BLaER1 treated with 17β-estradiol and CSF1 and Interleukin-3, amounts not matched to agents 10 nM and 100 nM (cell line): Measurements from ENCODE around the gene IDH1.

Source experiments
- H3K27ac ChIP-seq, 11 experiments: shearing (Covaris generic); formaldehyde crosslinking; 2 replicates each; pipeline ENCODE4 v1.8.1; 2022
- H3K27me3 ChIP-seq, 11 experiments: shearing (Covaris generic); formaldehyde crosslinking; 2 replicates each; pipeline ENCODE4 v1.8.1; 2022
- H3K36me3 ChIP-seq, 11 experiments: shearing (Covaris generic); formaldehyde crosslinking; 2 replicates each; pipeline ENCODE4 v1.8.1; 2022
- H3K4me1 ChIP-seq, 10 experiments: shearing (Covaris generic); formaldehyde crosslinking; 2 replicates each; pipeline ENCODE4 v1.8.1; 2022
- H3K4me2 ChIP-seq, 11 experiments: shearing (Covaris generic); formaldehyde crosslinking; 2 replicates each; pipeline ENCODE4 v1.8.1; 2022
- H3K4me3 ChIP-seq, 10 experiments: shearing (Covaris generic); formaldehyde crosslinking; 2 replicates each; pipeline ENCODE4 v1.8.1; 2022
- H3K9ac ChIP-seq, 11 experiments: shearing (Covaris generic); formaldehyde crosslinking; 2 replicates each; pipeline ENCODE4 v1.8.1; 2022
- H3K9me3 ChIP-seq, 11 experiments: shearing (Covaris generic); formaldehyde crosslinking; replicated peaks in 1 of 11; 2 replicates each; pipeline ENCODE4 v1.8.1; 2022
- H4K20me1 ChIP-seq, 11 experiments: shearing (Covaris generic); formaldehyde crosslinking; 2 replicates each; pipeline ENCODE4 v1.8.1; 2022
- Cebpa-rat ChIP-seq, 11 experiments: shearing (Covaris generic); IDR thresholded peaks; 2 replicates each; pipeline ENCODE4 v1.8.1; 2022

The IDH1 gene

DNA sequence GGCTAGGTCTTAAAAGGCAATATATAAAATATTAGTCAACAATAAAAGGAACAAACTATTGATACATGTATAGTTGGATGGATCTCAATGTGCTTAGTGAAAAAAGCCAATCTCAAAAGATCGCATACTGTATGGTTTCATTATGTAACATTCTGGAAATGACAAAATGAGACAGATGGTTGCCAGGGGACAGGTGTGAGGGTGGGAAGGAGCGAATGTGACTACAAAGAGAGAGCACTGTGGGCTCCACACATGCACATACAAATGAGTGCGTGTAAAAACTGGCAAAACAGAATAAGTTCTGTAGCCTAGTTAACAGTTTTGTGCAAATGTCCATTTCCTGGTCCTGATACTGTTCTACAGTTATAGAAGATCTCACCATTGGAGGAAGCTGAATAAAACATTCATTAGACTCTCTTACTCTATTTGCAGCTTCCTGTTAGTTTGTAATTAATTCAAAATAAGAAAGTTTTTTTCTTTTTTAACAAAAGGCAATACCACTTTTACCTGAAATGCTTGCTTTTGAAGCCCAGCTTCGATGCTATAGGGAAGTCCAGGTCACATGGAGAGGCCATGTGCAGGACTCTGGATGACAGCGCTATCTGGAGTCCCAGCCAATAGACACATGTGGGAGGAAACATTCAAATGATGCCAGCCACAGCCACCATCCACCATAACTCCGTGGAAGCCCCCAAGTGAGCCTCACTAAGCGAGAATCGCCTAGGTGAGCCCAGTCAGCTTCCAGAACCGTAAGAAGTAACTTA is 44.0 kb downstream of the IDH1 start:
- no peaks in the 10 kb centered on the region for H3K36me3 ChIP-seq
- H3K4me3 ChIP-seq = no peak overlapping the region
- H3K4me1 ChIP-seq = no peaks in the 10 kb centered on the region
- no peaks in the 10 kb centered on the region; a peak in 1 of 22 replicates for H3K9me3 ChIP-seq
- no peak for TF ChIP-seq Cebpa-rat (IDR thresholded peaks at IDR 0.05)
- H3K4me2 ChIP-seq = no peak overlapping the region
- H3K27me3 ChIP-seq = no peaks in the 10 kb centered on the region
- no peak overlapping the region for H3K27ac ChIP-seq
- no peaks in the 10 kb centered on the region for H4K20me1 ChIP-seq
- H3K9ac ChIP-seq = no peak overlapping the region

DNA sequence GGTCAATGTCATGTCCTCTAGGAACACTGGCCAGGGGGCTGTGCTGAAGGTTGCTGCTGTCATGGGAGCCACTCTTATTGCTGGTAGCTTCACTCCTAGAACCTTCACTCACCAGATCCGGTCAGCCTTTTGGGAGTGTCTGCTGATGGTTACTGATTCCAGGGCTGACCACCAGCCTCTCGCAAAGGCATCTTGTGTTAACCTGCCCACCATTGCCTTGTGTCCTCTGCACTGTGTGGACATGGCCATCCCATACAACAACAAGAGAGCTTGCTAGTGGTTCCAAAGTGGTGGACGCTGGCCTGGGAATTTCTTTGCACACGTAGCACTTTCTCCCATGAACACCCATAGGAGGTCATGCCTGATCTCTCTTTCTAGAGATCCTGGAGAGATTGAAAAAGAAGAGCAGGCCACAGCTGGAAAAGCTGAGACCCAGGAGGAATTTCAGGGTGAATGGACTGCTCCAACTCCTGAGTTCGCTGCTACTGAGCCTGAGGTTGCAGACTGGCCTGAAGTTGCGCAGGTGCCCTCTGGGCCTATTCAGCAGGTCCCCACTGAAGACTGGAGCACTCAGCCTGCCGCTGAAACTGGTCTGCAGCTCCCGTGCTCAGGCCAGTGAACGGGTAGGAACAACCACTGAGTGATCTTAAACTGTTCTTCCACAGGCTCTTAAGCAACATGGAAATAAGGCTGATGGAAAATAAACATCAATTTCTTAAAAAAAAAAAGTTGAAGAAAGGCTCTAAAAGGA is 46.4 kb downstream of the IDH1 start:
- Histone ChIP-seq H3K27me3 (no peaks in the 10 kb centered on the region), H3K9ac (no peak overlapping the region), H3K36me3 (no peaks in the 10 kb centered on the region), H3K4me3 (no peak overlapping the region), H3K4me1 (no peaks in the 10 kb centered on the region), H3K9me3 (no peaks in the 10 kb centered on the region; a peak in 1 of 22 replicates), H3K4me2 (no peak overlapping the region), H3K27ac (no peak overlapping the region), H4K20me1 (no peaks in the 10 kb centered on the region)
- no peak for TF ChIP-seq Cebpa-rat (IDR thresholded peaks at IDR 0.05)

DNA sequence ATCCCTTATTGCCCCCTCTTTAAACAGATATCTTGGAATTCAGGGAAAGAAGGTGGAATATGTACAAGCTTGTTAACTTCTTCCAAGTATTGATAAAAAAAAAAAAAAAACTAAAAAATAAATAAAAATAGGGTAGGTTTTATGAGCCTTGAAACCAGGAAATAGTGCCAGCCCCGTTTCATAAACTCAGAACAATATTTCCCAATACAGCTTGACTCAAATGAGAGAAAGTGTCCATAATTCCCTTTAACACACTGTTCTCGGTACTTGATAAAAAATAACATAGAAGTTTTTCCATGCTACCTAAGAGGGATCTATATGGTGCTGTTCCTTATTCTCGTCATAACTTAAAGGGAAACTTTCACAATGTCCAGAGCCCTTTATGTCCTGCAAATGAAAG is 47.1 kb downstream of the IDH1 start:
- Histone ChIP-seq H3K9ac (no peak overlapping the region), H3K4me2 (no peak overlapping the region), H3K9me3 (no peaks in the 10 kb centered on the region; a peak in 1 of 22 replicates), H3K4me1 (no peaks in the 10 kb centered on the region), H3K27ac (no peak overlapping the region), H3K27me3 (no peaks in the 10 kb centered on the region), H3K36me3 (no peaks in the 10 kb centered on the region), H3K4me3 (no peak overlapping the region), H4K20me1 (no peaks in the 10 kb centered on the region)
- no peak for TF ChIP-seq Cebpa-rat (IDR thresholded peaks at IDR 0.05)

DNA sequence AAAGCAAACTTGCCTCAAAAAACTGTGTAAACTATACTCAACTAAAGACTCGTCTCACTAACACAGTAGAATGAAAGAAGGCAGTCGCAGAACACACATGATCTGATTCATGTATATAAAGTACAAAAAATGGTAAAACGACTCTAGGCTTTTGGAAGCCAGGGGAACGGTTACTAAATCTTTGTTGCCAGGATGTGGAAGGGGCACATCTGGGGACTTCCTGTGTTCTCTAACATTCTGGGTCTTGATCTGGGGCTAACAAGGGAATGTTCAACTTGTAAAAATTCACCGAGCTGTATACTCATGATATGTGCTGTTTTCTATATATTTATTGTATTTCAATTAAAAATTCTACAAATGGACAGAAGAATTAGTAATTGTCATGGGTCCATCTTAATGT is 50.7 kb downstream of the IDH1 start:
- Histone ChIP-seq H3K4me3 (no peak overlapping the region), H4K20me1 (no peaks in the 10 kb centered on the region), H3K4me2 (no peak overlapping the region), H3K36me3 (no peaks in the 10 kb centered on the region), H3K27ac (no peak overlapping the region), H3K27me3 (no peaks in the 10 kb centered on the region), H3K4me1 (no peaks in the 10 kb centered on the region), H3K9ac (no peak overlapping the region), H3K9me3 (no peaks in the 10 kb centered on the region)
- no peak for TF ChIP-seq Cebpa-rat (IDR thresholded peaks at IDR 0.05)

DNA sequence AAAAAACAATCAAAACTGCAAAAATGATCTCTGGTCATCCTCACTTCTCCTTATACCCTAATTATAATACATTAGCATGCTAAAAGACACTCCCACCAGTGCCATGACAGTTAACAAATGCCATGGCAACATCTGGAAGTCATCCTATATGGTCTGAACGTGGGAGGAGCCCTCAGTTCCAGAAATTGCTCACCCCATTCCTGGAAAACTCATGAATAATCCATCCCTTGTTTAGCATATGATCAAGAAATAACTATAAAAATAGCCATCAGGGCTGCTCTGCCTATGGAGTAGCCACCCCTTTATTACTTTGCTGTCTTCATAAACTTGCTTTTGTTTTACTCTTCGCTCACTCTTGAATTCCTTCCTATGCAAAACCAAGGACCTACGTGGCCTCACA is 59.3 kb downstream of the IDH1 start:
- H3K4me3 ChIP-seq = no peak overlapping the region
- H3K27me3 ChIP-seq = no peaks in the 10 kb centered on the region
- no peaks in the 10 kb centered on the region for H3K36me3 ChIP-seq
- H3K4me1 ChIP-seq = no peaks in the 10 kb centered on the region
- H3K9me3 ChIP-seq = no peaks in the 10 kb centered on the region; a peak in 1 of 22 replicates
- H3K4me2 ChIP-seq = no peak overlapping the region
- no peak for TF ChIP-seq Cebpa-rat (IDR thresholded peaks at IDR 0.05)
- H4K20me1 ChIP-seq = no peaks in the 10 kb centered on the region
- no peak overlapping the region for H3K27ac ChIP-seq
- no peak overlapping the region for H3K9ac ChIP-seq

DNA sequence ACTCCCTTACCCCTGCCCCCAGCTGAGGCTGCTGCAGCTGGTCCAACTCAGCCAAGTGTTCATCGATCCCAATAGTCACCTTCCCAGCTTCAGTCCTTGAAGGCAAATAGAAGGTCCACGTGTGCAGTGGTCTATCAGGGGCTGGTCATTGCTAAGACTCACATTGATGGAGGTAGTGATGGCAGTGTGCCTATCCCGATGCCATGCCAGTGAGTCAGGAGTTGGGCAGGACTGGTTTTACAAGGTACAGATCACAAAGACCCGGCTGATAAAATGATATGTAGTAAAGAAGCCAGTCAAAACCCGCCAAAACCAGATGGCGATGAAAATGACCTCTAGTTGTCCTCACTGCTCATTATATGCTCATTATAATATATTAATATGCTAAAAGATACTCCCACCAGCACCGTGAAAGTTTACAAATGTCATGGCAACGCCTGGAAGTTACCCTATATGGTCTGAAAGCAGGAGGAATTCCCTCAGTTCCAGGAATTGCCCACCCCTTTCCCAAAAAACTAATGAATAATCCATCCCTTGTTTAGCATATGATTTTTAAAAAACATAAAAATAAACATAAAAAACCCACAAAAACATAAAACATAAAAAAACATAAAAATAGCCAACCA is 62.1 kb downstream of the IDH1 start:
- Histone ChIP-seq H3K4me2 (no peak overlapping the region), H3K36me3 (no peaks in the 10 kb centered on the region), H3K9me3 (no peaks in the 10 kb centered on the region; a peak in 1 of 22 replicates), H3K4me1 (no peaks in the 10 kb centered on the region), H3K4me3 (no peak overlapping the region), H3K9ac (no peak overlapping the region), H3K27ac (no peak overlapping the region), H3K27me3 (no peaks in the 10 kb centered on the region), H4K20me1 (no peaks in the 10 kb centered on the region)
- TF ChIP-seq Cebpa-rat (IDR thresholded peaks at IDR 0.05) = no peak

DNA sequence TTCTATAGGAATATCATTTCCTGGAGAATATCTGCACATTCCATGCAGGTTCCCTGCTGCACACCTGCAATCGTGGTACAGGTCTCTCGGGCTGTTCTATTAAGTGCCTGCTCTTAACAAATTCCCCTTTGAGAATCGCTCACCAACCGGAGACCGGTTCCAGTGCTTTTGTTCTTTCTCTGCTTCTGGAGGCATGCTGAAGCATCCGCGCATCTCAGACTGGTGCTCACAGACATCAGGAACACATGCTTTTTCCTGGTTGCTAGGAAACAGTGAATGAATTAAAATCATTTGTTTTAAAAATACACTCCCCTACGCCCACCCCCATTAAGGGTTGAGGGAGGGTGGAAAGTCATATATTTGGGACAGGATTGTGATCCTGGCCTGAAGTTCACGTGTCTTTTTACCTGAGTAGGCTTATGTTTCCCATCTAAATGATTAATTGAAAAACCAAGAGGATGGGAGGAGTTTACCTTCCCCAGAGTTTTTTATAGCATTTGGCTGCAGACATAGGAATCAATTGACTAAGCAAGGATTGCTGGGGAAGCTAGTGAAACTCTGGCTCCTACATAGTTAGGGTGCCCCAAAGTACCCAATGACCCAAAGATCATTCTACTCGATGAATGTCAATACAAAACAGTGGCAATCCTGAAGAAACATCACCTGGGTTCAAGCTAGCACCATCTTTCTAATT is 64.9 kb downstream of the IDH1 start, which contains the start of gene C2orf80:
TSS of gene C2orf80 (minus strand) at position 221 of the 694 bp plus-strand sequence. CDS start 3,044 bp downstream, outside the sequence.
- no peak within 1 kb of the TSS for H3K9ac ChIP-seq

DNA sequence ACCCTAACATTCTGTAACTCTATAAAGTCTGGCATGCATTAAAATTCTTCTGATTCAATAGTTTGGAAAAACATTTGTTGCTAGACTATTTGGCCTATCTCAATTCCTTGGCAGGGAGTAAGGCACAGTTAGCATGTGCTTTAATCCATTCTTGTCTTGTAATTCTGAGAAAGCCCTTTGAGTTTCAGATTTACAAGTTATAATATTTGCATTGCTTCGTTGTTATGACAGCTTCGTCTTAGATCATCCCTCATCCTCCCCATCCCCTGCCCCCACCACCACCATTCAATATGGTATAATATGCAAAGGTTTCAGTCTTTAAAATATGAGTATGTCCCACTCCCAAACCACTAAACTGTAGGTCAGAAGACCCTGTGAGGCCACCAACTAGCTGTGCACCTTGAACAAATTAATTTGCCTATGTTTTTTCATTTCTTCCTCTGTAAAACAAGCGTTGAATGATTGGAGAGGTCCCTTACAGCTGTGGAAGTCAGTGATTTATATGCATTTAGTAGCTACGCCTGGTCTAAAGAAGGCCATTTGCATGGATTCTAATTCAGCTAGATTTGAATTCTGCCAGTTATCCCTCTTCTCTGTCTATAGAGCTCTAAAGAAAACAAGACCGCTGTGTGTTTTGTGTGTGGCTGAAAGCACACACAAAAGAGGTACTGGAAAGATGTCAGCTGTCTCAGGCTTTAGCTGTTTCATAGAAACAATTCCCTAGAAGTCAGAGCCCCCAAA is 65.6 kb downstream of the IDH1 start:
- H3K4me1 ChIP-seq = peaks cover 0 to 6% (median 0%) of the 10 kb centered on the region in 10 experiments; a peak in 5 of 20 replicates
- TF ChIP-seq Cebpa-rat (IDR thresholded peaks at IDR 0.05) = no peak
- H3K27ac ChIP-seq = no peak overlapping the region
- no peaks in the 10 kb centered on the region for H3K36me3 ChIP-seq
- no peaks in the 10 kb centered on the region; a peak in 1 of 22 replicates for H3K9me3 ChIP-seq
- H3K4me3 ChIP-seq = no peak overlapping the region
- no peak overlapping the region for H3K9ac ChIP-seq
- no peaks in the 10 kb centered on the region for H3K27me3 ChIP-seq
- H4K20me1 ChIP-seq = no peaks in the 10 kb centered on the region
- no peak overlapping the region for H3K4me2 ChIP-seq

More for the DNA sequence above, 64.9 kb downstream of the IDH1 start, which contains the start of gene C2orf80:
- no peak for TF ChIP-seq Cebpa-rat (IDR thresholded peaks at IDR 0.05)
- Histone ChIP-seq H3K4me1 (no peaks in the 10 kb centered on the region), H3K4me2 (no peak within 1 kb of the TSS), H3K36me3 (no peaks in the 10 kb centered on the region), H3K4me3 (no peak within 1 kb of the TSS), H4K20me1 (no peaks in the 10 kb centered on the region), H3K27me3 (no peaks in the 10 kb centered on the region), H3K9me3 (no peaks in the 10 kb centered on the region; a peak in 1 of 22 replicates), H3K27ac (no peak within 1 kb of the TSS)
